WERI-Rb-1 (cell line): Measurements from ENCODE around the gene GNG12.

Source experiments
- DNase-seq: peaks from one replicate; pipeline ENCODE4 v3.0.0-alpha.2; 2020
- H3K27ac ChIP-seq: fragments of 250-450 bp; sonication (Bioruptor Pico); 2 replicates; pipeline ENCODE4 v1.5.1; 2020; ENCODE audit warnings: mild to moderate bottlenecking, moderate library complexity
- H3K27me3 ChIP-seq: fragments of 250-450 bp; sonication (Bioruptor Pico); 2 replicates; pipeline ENCODE4 v1.5.1; 2021; ENCODE audit warnings: mild to moderate bottlenecking, low read depth, moderate library complexity; ENCODE audit not compliant: insufficient read depth, severe bottlenecking
- H3K36me3 ChIP-seq: fragments of 250-450 bp; sonication (Bioruptor Pico); 2 replicates; pipeline ENCODE4 v1.5.1; 2020; ENCODE audit warnings: mild to moderate bottlenecking, moderate library complexity
- H3K4me3 ChIP-seq: 2 replicates; pipeline ENCODE4 v1.5.1; 2011; ENCODE audit warnings: low read depth, mild to moderate bottlenecking, control low read depth, low read length
- H3K9me3 ChIP-seq: fragments of 250-450 bp; sonication (Bioruptor Pico); 2 replicates; pipeline ENCODE4 v1.5.1; 2021; ENCODE audit warnings: mild to moderate bottlenecking, moderate library complexity; ENCODE audit not compliant: severe bottlenecking
- TF ChIP-seq, protein P1 (sequence below): IDR thresholded peaks from 2 replicates; pipeline ENCODE4 v1.5.1; 2011; ENCODE audit warnings: low read depth, mild to moderate bottlenecking, control low read depth, inconsistent platforms, low read length

GNG12 gene

DNA sequence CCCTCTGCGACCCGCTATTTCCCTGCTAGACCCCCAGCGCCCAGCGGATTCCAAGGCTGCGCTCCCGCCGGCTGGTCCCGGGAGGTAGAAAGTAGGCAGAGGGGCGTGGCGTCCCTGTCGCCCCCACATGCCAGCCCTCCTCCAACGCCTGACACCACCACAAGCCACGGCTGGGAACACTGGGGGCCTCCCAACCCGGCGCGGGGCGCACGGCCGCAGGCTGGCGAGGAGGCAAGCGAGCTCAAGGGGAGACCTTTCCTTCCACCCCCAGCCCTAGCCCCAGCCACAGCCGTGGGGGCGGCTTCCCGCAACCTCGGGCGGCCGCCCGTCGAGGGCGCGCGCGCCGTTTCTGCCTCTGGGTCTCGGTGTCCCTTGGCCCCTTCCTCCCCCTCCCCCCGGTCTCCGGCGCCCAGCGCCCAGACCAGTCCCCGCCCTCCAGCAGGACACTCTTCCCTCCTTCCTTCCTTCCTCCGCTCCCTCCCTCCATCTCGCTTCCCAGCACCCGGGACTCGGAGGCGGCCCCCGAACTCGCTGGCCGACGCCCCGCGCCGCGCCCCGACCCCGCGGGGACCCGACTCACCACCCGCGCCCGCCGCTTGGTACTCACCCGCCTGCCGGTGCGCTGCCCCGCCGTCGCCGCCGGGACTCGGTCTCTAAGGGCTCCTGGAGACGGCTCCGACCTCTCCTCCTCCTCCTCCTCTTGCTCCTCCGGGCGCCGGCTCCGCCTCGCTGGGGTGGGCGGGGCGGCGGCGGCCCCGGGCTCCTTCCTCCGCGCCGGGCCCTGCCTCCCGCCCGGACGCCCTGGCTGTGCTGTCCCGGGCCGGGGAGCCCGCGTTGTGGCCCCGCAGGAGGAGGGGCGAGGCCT lies at the start of gene GNG12:
Gene GNG12 (minus strand): TSS at position 731 of the 865 bp plus-strand sequence. CDS start 125,781 bp downstream, outside the sequence.
- Histone ChIP-seq H3K36me3 (peaks cover 6% of the 10 kb centered on the region), H3K9me3 (no peaks in the 10 kb centered on the region), H3K27ac (peak within 1 kb of the TSS; percentile 85), H3K27me3 (no peaks in the 10 kb centered on the region), H3K4me3 (peak within 1 kb of the TSS; percentile 94)
- TF ChIP-seq, protein P1, sequence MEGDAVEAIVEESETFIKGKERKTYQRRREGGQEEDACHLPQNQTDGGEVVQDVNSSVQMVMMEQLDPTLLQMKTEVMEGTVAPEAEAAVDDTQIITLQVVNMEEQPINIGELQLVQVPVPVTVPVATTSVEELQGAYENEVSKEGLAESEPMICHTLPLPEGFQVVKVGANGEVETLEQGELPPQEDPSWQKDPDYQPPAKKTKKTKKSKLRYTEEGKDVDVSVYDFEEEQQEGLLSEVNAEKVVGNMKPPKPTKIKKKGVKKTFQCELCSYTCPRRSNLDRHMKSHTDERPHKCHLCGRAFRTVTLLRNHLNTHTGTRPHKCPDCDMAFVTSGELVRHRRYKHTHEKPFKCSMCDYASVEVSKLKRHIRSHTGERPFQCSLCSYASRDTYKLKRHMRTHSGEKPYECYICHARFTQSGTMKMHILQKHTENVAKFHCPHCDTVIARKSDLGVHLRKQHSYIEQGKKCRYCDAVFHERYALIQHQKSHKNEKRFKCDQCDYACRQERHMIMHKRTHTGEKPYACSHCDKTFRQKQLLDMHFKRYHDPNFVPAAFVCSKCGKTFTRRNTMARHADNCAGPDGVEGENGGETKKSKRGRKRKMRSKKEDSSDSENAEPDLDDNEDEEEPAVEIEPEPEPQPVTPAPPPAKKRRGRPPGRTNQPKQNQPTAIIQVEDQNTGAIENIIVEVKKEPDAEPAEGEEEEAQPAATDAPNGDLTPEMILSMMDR = no peak
- DNase-seq = peak; percentile 92

DNA sequence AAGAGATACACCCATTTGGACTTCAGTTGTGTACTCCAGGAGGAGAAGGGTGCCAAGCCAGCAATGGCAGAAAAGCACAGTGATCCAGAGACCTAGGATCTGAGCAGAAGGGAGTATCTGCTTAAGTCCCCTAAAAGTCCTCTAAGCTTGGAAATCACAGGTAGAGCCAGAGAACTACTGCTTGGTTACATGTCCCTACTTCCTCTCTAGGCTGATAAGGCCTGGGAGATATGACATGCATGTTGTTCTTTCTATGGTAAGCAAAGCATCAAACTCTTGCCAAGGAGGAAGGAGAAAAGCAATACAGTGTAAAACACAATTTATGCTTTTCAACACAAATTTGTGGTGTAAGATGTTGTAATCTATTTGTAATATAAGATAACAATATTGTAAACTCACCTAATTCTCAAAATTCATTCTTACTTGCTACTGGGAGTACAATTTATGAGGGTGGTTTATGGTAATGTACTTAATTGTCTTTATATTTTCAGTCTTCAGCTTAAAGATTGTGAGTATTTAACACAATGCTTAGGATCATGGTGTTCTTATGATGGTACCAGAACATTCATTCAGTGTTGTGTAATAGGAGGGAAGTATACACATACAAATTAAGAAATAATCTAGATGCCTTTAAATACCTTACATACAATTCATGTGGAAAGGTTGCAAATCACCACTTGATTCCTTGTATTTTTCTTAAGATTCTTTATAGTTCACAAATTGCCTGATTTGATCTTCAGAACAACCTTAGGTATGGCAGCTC lies 49.1 kb upstream of the GNG12 start:
- DNase-seq = no peak
- Histone ChIP-seq H3K9me3 (no peaks in the 10 kb centered on the region), H3K4me3 (no peak overlapping the region), H3K27me3 (no peaks in the 10 kb centered on the region), H3K27ac (no peak overlapping the region), H3K36me3 (no peaks in the 10 kb centered on the region)
- TF ChIP-seq, protein P1 = no peak

DNA sequence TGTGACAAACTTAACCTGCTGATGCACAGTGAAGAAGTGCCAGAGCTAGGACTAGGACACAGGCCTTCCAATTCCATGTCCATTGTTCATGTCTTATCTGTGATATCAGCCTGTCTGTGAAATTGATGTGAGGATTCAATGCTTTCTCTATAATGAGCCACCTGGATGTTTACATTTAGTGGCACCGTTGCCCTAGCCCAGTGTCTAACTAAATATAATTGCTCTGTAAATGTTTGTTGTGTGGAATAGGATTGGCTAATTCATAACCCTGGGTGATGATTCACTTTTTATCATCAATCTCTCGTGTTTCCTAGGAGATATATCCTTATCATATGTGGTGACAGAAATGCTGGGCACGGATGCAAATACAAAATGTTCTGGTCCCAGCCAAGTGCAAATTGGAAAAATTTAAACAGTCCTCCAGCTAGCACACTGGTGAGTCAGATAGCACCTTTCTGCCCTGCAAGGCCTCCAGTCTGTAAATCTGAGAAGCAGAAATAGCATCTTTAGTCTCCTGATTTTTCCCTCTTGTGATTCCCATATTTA lies 46.9 kb upstream of the GNG12 start:
- Histone ChIP-seq H3K27ac (no peak overlapping the region), H3K4me3 (no peak overlapping the region), H3K9me3 (peaks cover 4% of the 10 kb centered on the region), H3K27me3 (no peaks in the 10 kb centered on the region), H3K36me3 (no peaks in the 10 kb centered on the region)
- TF ChIP-seq, protein P1 = no peak
- no peak for DNase-seq

DNA sequence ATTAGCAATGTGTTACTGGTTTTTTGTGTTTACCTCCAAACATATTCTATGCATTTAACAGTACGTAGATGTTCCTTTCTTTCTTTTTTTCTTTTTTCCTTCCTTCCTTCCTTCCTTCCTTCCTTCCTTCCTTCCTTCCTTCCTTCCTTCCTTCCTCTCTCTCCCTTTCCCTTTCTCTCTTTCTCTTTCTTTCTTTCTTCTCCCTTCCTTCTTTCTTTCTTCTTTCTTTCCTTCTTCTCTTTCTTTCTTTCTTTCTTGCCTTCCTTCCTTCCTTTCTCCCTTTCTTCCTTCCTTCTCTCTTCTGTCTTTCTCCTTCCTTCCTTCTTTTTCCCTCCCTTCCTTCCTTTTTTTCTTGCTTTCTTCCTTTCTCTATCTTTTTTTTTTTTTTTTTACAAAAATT lies 46.2 kb upstream of the GNG12 start:
- Histone ChIP-seq H3K27me3 (no peaks in the 10 kb centered on the region), H3K36me3 (no peaks in the 10 kb centered on the region), H3K27ac (no peak overlapping the region), H3K4me3 (no peak overlapping the region), H3K9me3 (peaks cover 5% of the 10 kb centered on the region)
- DNase-seq = no peak
- TF ChIP-seq, protein P1 = no peak

DNA sequence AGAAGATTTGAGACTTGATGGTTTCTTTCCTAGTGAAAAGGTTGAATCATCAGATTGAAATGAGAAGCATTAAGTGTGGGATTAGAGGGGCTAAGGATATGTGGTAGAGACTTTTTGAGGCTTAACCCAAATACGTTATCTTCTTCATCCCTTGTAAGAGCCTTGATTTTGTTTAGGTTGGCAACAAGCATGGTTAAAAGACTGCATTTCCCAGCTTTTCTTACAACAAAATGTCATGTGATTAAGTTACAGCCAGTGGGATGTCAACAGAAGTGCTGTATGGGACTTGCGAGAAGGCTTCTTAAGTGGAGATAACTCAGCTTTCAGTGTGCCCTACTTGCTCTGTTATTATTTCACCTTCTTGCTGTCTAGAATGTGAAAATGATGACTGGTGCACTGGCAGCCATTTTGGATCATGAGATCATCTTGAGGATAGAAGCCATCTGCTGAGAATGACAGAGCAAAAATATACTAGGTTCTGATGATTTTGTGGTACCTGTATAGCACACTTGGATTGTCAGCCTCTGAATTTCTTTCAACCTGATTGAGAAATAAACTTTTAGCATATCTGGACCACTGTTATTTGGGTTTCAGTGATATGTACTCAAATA lies 41.3 kb upstream of the GNG12 start:
- Histone ChIP-seq H3K9me3 (peaks cover 5% of the 10 kb centered on the region), H3K27me3 (no peaks in the 10 kb centered on the region), H3K36me3 (no peaks in the 10 kb centered on the region), H3K27ac (peak overlapping the region; percentile 43), H3K4me3 (no peak overlapping the region)
- DNase-seq = peak; percentile 9
- TF ChIP-seq, protein P1 = no peak
